GM04504 (cell line): ENCODE results near the gene H6PD.
"Not testable (repeated sequence)": the region's sequence is repeated elsewhere in the genome, so short reads cannot be mapped to it uniquely, and the experiment has no call there.

Experiments used
- DNase-seq: peaks from one replicate; pipeline ENCODE4 v3.0.0-alpha.2; 2012; ENCODE audit warnings: low read depth

The H6PD gene

DNA sequence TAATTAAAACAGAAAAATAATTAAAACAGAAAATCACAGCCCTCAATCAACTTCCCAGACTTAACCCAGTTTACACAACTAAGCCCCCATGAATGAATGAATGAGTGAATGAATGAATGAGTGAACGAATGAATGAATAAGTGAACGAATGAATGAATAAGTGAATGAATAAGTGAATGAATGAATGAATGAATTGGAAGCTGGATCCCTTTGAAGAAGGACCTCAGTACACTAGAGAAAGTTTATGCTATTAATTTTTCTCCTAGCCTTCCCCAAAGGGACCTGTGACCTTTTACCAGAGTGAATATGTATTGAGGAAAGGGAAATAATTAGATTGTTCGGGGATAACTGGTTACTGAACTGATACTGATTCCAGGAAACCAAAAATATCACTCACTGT, 63.7 kb downstream of the H6PD start:
- DNase-seq, result no peak

GRCh38 chr1:9299571-9300541, 65.3 kb downstream of the H6PD start:
- DNase-seq, result not testable (repeated sequence)

DNA sequence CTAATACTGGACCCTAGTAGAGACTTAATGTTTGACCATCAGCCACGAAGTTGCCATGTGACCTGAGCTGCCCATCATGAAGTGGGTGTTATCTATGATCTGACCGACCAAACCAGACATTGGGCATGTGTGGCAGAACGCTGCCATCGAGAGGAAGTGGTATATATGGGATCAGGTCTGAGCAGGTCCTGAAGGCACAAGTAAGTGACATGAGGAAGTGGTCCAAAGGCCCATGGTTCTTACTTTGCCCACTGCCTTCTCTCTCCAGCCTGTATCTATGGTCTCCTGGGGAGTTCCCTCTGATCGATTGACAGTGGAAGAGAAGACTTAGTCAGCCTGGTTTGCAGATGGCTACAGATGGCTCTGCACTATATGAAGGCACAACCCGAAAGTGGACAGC, 66.0 kb downstream of the H6PD start:
- DNase-seq, result no peak

GRCh38 chr1:9302745-9303524, 68.4 kb downstream of the H6PD start:
- peak; percentile 89 for DNase-seq

DNA sequence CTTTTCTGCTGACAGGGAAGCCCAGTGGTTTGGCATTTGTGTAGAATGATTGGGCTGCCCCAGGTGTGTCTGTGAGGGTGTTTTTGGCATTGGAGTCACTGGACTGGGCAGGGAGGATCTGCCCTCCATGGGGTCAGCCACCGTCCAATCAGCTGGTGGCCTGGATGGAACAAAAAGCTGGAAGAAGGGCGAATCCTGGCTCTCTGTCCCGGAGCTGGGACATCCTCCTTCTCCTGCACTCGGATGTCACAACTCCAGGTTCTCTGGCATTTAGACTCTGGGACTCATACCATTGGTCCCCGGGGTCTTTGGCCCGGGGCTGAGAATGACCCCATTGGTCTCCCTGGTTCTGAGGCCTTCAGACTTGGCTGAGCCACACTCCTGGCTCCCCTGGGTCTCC, 69.3 kb downstream of the H6PD start:
- DNase-seq, result no peak

- no peak for DNase-seq
These were observed 70.6 kb downstream of the H6PD start for GRCh38 chr1:9305216-9305615.

DNA sequence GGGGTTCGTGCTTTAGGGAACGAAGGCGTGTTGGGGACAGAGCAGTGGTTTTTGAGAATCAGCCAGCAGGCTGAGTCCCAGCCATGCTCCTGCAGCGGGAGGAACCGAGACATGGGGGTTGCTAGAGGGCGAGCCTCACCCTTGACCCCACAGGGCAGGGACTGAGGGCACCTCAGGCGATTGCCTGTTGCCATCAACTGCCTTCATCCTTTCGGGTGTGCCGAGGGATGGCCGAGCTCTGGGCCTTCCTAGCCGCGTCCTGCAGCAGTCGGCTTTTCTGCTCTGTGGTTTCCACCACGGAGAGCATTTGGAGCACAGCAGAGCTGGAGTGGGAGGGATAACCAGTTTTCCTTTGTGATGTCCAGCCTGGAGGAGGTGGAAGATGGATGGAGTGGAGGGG, 71.4 kb downstream of the H6PD start:
- DNase-seq, result no peak

DNA sequence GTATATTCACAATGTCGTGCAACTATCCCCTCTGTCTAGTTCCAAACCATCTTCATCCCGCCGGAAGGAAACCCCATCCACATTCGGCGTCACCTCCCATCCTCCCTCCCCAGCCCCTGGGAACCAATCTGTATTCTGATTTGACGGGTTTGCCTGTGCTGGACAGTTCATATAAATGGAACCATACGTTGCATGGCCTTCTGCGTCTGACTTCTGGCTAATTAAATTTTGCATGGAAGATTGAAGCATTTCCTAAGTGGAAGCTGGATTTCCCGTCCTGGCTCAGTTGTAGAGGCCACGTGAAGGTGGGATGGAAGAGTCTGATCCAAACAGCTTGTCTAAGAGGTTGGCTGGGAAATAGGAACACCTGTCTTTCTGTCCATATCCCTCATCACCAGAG, 72.7 kb downstream of the H6PD start:
- DNase-seq, result no peak

DNA sequence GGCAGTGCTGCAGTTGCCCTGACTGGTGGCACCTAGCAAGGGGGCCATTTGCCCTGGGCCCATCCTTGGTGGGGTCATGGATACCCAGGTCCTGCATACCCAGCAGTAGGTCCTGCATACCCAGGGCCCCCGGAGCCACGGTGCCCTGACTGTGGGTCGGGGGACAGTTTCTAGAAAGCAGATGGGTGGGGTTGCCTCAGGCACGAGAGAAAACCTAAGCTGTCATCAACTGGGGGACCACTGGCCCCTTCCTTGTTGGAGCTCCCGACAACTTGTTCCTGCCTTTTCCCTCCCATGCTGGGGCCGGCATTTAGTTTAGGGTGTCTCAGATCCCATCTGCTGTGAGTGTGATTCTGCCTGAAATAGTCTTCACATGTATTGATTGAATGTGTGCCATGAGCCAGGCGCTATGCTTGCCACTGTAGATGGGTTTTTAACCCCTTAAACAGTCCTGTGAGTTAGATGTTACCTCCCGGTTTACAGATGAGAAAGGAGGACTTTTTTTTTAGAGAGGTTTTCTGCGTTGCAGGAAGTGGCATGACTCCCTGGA, 73.7 kb downstream of the H6PD start:
- DNase-seq, result no peak

DNA sequence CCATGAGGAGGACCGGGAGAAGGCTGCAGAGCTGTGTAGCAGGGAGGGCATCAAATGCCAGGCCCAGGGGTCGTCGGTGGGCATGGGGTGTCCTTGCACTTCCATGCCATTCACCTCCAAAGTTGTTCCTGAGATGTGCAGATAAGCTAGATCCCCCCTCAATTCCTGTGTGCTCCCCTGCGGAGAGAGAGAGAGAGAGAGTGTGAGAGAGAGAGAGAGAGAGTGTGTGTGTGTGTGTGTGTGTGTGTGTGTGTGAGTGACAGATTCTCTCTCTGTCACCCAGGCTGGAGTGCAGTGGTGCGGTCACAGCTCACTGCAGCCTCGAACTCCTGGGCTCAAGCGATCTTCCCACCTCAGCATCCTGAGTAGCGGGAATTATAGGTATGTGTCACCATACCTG, 74.5 kb downstream of the H6PD start:
- DNase-seq, result no peak

DNA sequence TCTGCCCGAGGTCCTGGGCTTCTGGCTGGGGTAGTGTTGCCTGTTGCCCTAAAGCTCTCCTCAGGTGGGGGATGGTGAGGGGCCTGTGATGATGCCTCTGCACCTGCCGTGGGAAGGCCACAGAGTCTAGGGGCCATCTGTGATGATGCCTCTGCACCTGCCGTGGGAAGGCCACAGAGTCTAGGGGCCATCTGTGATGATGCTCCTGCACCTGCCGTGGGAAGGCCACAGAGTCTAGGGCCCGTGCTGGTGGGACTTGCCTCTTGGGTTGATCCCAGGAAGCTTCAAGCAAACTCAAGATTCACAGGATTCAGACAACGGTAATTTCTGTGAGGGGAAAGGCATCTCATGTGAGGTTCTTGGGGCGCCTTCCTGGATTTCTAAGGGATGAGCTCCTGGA, 75.4 kb downstream of the H6PD start:
- DNase-seq, result no peak

DNA sequence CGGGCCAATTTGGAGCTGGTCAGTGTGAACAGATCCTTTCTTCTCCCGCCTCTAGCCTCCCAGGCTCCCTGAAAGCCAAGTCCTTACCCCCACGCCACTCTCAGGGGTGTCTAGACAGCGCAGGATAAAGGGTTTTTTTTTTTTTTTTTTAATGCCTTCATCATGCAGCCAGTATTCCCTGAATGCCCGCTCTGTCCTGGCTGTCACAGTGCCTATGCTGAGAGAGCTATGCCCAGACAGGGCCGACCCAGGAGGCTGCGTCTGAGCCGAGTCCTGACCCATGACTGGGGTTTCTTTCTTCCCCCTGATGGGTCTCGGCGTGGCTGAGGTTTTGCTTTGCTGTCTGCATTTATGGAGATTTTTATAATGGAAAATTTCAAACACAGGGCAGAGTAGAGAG, 76.5 kb downstream of the H6PD start:
- no peak for DNase-seq

DNA sequence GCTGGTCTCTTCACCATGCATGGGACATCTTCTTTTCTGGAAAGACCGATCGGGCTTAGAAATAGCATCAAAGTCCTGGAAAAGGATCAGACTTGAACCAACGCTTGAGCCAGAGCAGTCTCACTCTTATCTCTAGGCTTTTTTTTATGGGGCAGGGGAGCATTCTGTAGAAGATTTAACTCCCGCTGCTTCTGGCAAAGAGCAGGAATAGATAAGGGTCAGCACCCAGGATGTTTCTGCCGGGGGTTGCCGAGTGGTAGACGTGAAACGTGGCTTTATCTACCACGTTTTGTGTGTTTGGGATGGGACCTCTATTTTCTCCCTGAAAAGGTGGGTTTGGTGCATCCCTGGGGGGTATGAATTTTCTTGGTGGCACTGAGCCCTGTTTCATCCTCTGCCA, 76.9 kb downstream of the H6PD start:
- no peak for DNase-seq

- no peak for DNase-seq
These were observed 77.7 kb downstream of the H6PD start for GRCh38 chr1:9312168-9312720.

DNA sequence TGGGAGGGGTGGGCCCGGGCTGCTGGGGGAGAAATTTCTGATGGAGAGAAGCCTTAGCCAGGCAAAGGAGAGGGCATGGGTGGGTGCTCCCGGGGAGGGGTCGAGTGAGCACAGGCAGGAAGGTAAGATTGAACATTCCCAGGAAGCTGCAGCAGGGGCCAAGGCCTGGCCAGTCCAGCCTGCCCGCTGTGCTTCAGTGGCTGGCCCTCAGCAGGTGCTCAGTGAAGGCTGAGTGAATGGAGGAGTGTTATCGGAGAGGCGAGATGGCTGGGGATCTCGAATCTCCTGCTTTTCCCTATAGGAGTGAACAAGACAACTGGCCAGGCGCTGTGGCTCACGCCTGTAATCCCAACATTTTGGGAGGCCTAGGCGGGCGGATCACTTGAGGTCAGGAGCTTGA, 79.0 kb downstream of the H6PD start:
- DNase-seq, result no peak

DNA sequence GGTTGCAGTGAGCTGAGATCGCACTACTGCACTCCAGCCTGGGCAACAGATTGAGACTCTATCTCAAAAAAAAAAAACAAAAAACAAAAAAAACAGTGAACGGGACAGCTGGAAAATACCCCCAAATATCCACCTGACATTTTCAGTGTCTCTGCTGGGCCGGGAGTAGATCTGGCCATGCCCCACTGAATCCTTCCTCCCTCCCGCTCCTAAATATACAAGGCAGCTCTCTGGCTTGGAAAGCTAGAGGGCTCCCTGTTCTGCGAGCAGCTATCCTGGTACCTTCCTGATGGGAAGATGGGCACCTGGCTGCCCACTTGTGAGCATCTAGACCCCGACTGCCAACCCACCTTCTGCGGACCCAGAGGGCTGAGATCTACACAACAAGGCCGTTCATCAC, 79.5 kb downstream of the H6PD start:
- DNase-seq, result no peak

DNA sequence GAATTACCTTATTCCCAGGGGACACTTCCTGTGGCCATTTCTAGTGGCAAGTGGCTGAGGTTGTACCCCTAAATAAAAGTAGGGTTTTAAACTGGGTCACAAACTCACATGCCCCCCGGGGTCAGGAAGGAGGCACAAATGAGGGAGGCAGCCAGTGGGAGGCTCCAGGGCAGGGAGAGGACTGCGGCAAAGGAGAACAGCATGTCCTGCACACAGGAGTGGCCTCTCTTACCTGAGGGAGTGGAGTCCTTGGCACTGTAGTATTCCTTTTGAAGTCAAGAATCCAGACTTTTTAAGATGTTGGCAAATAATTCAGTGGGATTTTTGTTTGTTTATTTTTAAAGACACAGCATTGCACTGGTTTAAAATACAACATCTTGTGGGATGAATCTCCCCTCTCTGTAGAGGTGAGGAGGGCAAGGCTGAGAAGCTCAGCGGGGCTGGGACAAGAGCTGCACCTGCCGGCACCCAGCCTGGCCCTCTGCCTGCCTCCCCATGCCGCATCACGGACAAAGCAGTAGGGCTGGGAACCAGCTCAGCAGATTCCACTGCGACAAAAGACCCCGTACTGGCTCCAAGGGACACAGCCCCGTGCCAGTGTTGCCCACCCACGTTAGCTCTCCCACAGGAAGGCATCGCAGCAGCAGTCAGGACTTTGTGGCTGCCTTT, 80.3 kb downstream of the H6PD start:
- no peak for DNase-seq

GRCh38 chr1:9315411-9316079, 81.0 kb downstream of the H6PD start:
- no peak for DNase-seq

DNA sequence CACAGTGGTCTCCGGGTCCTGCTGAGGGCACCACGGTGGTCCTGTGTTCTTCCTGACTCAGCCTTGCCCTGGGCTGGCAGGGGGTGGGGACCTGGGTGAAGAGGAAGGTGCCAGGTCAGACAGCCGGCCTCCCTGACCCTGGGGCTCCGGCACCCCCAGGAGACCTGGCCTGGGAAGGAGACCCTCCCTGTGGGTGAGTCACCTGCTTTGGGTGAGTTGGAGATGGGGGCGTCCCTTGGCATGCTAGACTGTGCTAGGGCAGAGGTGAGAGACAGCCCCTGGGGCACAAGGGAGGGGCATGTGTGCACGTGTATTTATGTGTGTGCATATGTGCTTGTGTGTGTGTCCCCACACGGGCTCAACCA, 81.5 kb downstream of the H6PD start:
- no peak for DNase-seq

DNA sequence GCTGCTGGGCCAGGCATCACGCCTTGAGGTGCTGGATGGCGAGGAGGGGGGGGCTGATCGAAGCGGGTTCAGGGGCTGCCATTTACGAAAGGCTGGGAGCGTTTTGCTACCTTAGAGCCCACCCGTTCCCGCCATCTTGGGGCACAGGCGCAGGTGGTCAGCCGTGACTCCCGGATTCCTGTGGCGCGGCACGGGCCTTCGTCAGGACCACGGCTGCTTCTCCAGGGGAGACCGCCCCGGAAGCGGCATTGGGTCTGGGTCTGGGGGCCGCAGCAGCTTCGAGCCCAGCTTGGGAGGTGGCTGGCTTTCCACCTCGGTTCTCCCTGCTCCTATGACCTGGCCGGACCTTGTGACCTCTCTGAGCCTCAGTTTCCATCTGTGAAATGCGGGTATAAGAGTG, 81.9 kb downstream of the H6PD start:
- no peak for DNase-seq

- no peak for DNase-seq
These were observed 82.5 kb downstream of the H6PD start for GRCh38 chr1:9317072-9317471.
